Putamen (tissue), 1 donor: ENCODE results near the gene RMI2.
"Not testable (repeated sequence)": the region's sequence is repeated elsewhere in the genome, so short reads cannot be mapped to it uniquely, and the experiment has no call there.

ENCODE experiments used
- DNase-seq: peaks from one replicate; pipeline ENCODE4 v3.0.0-alpha.2; 2016; ENCODE audit warnings: low spot score

RMI2 gene

DNA sequence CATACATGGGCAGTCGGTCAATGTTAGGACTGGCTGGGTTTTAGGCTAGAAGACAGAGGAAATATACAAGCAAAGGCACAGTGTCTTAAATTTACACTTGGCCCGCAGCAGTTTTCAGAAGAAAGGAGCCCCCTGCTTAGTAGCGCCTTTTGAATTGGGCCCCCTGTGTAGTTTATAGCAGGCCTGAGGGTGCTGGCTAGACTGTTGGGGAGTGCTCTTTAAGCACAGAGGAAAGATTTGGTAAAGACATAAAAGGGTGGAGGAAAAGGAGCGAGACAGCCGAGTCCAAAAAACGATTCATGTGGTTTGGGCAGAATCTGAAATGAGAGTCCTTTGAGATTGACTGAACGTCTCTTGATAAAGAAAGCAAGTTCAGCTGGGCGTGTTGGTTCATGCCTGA lies 10.6 kb downstream of the RMI2 start:
- DNase-seq: no peak

DNA sequence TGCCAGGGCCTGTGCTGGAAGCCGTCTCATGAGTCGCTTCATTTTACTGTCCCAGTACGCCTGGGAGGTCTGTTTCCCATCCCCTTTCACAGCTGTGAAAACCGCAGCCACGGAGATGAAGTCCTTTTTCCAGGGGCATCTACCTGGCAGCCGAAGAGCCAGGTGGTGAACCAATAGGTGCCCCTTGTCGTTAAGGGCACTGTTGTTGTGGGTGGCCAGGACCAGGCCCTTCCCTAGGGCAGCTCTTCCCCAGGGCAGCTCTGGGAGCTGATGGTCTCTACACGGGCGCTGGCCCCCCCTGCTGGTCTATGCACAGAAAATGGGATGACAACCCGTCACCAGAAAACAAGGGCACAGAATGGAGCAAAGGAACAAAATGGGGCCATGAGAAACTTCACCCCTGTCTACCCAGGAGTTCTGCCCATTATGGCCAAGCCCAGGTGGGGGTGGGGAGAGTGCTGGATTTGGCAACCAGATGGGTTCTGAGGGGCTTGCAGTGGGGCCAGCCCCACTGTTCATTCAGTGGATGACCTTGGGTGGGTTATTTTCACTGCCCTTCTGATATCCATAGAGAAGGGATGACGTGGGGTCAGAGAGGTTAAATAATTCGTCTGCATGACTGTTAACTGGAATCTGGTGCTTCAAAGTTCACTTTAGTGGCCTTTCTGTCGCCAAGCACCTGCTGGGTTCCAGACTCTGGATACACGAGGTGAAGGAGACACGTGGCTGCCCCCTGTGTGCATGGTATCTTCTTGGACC lies 11.5 kb downstream of the RMI2 start:
- peak; percentile 26 for DNase-seq

DNA sequence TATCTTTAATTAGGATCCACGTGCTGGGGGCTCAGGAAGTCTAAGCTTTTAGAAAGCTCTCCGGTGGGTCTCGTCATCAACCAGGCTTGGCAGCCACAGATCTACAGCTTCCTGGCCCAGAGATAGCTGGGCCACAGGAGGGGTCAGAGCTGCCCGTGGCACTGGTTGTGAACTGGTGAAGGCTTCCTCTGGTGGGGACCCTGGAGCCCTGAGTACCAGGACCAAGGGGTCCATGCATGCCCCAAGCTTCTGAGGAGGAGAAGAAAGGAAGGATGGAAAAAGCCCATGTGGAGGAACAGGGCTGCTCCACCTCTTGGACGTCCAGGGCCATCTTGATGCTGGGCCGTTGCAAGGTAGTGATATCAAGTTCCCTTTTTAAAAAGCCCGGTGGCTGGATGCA lies 13.3 kb downstream of the RMI2 start:
- DNase-seq: no peak

DNA sequence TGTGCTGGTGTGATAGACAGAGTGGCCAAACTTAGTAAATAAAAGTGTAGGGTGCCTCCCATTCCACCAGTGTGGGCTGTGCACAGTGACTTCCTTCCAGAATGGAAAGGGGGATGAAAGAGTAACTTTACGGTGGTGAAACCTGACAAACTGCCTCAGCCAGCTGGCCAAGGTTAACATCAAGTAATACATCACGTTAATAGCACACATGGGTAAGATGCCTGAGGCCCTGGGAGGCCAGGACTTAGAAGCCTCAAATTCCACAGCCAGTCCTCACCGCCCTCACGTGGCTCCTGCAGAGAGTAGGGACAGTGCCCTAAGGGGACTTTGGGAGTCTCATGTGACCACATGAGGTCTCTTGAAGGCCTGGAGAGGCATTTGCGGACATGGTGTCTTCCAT lies 14.1 kb downstream of the RMI2 start:
- DNase-seq: no peak

DNA sequence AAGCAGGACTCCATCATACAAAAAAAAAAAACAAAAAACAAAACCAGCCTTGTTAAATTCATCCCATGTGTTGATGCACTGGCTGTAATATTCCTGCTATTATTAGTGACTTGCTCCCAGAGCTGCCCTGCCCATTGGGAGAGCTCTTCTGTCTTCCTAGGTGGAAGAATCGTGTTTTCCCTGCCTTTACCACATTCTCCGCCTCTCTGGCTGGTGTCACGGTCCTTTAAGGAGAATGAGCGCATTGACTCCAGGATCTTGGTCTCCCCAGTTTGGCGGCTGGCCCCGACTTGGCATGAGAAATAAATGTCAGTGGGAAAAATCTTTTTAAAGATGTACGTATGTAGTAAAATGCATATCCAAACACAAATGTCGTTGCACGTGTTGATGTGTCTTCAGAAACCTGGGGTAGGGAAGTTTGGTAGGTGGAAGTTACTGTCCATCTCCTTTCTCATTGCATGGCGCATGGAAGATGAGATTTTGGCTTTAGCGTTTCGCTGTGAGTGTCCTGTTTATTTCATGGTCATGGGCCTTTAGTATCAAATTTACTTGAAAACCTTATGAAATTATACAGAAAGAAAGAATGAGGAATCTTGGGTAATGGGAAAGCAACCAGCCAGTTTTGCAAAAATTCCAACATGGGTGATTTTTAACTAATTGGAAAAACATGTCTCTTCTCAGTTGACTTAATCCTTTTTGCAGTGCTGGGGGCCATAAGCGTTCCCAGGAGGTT lies 15.5 kb downstream of the RMI2 start:
- no peak for DNase-seq

DNA sequence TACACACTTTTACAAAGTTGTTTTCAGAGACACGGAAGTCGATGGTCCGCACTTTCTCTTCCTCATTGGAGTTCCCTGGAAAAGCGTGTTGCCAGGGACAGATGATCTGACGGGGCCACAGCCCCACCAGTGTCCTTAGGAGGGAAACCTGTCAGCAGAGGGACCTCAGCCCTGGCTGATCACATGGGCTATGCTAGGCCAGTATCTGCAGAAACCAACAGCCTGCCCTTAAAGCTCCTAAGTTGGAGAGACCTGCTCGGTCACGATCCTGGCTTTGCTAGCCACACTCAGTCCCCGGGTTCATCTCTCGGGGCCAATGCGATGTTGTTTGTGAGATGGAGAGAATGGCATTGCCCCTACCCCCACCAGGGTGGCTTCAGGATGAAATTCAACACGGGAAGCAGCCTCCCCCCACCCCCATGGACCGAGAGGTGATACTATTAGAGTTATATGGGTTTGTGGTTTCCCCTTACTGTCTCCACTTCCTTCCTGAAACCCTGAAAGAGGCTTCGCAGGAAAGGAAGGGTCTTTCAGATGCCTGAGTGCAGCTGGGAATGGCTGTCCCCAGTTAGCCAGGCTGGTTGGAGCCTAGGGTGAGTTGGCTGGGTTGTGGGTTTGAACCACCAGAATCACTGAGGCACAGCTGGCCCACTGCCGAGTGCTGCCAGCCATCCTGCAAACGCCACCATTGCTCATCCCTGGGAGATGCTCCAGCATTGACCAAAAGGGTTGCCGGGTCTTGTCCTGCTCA lies 16.6 kb downstream of the RMI2 start:
- no peak for DNase-seq

DNA sequence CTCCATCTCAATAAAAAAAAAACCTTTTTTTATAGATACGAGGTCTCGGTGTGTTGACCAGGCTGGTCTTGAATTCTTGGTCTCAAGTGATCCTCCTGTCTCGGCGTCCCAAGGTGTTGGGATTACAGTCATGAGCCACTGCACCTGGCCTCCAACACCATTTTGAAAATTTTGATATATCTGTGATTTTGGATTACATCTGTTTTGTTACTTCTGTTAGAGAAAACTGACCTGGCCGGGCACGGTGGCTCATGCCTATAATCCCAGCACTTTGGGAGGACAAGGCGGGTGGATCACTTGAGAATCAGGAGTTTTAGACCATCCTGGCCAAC lies 18.6 kb downstream of the RMI2 start:
- no peak for DNase-seq

DNA sequence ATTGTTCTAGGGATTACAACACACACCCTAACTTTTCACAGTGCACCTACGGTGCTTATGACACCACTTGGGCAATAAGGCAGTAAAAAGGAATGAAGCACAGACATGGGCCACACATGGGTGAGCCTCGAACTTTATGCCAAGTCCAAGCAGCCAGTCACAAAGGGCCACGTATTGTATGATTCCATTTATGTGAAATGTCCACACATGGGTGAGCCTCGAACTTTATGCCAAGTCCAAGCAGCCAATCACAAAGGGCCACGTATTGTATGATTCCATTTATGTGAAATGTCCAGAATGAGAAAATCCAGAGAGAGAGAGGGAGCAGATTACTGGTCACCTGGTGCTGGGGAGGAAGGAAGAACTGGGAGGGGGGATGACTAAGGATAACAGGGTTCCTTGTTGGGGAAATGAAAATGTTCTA lies 22.2 kb downstream of the RMI2 start:
- no peak for DNase-seq

DNA sequence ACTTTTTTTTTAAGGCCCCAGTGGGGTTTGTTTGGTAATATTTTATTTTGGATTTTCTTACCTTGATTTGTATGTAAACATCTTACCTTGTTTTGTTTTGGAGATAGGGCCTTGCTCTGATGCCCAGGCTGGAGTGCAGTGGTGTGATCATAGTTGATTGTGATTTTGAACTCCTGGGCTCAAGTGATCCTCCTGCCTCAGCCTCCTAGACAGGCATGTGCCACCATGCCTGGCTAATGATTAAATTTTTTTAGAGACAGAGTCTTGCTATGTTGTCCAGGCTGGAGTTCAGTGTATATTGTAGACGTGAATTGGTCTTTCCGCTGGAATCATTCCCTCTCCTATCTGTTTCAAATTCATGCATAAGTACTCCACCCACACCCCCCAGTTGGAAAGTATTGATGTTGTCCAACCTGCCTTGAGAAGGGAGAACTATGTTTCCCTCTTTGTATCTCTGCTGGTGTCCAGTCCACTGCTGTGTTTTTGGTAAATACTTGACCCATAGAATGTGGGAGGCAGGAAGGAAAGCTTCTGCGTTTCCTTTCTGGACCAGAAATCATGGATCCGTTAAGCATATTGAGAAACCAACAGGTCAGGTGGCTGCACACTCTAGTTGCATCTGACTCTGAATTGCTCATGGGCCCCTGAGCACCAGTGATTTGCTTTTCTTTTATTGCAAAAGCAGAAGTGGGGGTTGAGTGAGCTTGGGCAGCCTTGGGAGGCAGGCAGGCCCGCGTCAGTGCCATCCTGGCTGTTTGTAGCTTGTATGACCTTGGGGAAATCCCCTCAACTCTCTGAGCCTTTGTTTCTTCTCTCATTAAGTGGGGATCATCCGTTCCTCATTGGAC lies 25.0 kb downstream of the RMI2 start:
- no peak for DNase-seq

DNA sequence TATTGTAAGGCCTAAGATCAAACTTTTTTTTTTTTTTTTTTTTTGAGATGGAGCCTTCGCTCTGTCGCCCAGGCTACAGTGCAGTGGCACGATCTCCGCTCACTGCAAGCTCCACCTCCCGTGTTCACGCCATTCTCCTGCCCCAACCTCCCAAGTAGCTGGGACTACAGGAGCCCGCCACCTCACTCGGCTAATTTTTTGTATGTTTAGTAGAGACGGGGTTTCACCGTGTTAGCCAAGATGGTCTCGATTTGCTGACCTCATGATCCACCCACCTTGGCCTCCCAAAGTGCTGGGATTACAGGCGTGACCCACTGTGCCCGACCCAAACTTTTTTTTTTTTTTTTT lies 25.6 kb downstream of the RMI2 start:
- not testable (repeated sequence) for DNase-seq

DNA sequence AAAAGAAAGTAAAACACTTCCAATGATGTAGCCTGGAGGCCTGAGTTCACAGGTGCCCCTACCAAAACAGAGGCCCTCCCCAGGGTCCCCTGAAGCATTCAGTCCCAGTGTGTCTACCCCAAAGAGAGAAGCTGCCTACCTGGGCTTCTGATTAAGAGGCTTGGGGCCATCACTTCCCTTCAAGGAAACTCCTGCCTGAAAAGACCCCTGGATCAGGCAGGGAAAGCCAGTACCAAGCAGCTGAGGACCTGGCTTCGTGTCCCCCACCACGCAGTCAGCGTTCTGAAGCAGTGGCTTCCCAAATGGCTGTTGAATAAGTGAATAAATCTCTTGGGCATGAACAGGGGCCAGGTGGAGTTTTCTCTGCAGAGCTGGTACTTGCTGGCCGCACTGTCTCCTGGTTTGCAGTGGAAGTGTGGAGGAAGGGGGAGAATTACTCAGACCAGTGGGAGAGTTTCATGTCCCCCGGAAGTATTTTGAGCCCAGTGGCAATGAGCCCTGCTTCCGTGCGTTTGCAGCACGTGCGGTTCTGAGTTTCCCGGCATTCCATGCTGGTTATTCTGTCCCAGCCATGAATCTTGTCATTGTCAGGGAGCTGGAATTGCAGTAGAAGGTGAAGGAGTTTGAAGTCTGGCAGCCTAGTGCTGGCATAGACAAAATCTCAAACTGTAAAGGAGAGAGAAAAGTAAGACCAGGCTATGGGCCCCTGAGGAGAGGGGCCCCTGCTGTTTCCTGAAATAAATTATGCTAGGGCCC lies 27.0 kb downstream of the RMI2 start:
- no peak for DNase-seq

DNA sequence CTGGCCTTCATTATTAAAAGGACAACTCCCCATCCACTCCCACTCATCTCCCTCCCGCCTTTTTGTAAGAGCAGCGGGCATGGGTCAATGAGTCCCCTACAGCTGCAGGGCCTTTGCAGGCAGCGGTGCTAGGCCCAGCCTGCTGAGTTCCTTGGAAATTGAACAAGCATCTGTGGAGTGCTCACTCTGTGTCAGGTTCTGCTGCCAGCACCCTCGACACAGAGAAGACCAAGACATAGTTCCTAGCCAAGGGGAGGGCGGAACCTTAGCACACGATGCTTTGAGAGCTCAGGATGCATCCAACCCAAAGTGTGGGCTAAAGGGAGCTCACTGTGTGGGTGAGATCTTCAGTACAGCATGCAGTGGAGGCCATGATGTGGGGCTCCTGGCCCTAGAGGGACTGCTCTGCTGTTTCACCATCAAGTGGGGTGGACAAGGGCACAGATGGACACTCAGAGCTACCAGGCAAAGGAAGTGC lies 27.6 kb downstream of the RMI2 start:
- DNase-seq: no peak

DNA sequence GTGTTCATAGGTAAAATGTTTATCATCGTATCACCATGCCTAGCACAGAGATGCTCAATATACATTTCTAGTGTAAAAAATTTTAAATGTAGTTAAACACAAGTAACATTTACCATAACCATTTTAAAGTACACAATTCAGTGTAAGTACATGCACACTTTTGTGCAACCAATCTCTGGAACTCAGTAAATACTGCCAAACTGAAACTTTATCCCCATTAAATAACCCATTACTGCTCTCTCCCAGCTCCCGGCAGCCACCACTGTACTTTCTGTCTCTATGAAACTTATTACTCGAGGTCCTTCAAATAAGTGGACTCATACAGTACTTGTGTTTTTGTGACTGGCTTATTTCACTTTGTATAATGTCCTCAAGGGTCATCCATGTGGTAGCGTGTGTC lies 29.0 kb downstream of the RMI2 start:
- no peak for DNase-seq

DNA sequence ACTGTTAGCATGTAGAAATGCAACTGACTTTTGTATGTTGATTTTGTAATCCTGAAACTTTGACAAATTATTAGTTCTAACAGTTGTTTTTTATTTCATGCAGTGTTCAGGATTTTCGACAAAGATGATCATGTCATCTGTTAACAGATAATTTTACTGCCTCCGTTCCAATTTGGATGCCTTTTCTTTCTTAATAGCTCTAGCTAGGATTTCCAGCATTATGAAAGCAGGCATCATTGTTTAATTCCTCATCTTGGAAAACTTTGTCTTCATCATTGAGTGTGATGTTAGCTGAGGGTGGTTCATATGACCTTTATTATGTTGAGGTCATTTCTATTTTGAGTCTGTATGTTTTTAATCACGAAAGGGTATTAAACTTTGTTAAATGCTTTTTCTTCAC lies 31.9 kb downstream of the RMI2 start:
- no peak for DNase-seq

DNA sequence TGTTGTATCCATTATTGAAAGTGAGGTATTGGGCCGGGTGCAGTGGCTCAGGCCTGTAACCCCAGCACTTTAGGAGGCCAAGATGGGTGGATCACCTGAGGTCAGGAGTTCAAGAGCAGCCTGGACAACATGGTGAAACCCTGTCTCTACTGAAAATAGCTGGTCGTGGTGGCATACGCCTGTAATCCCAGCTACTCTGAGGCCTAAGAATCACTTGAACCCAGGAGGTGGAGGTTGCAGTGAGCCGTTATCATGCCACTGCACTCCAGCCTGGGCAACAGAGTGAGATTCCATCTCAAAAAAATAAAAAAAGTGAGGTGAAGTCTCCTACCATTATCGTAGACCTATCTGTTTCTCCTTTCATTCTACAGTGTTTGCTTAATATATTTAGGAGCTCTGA lies 33.7 kb downstream of the RMI2 start:
- DNase-seq: not testable (repeated sequence)

DNA sequence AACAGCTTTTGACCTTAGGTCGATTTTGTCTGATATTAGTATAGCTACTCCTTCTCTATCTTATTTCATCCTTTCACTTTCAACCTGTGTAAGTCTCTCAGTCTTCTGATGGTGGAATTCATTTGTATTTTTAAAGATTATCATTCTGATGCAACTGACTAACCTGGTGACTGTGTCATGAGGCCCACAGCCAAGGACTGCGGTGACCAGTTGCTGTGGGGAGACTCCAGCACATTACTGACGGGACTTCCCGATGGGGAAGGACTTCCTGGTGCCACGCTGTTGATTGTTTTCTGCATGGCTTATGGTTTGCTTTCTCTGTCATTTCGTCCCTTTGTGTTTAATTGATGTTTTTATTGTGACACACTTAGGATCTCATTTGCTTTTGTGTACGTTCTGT lies 34.2 kb downstream of the RMI2 start:
- DNase-seq: no peak

DNA sequence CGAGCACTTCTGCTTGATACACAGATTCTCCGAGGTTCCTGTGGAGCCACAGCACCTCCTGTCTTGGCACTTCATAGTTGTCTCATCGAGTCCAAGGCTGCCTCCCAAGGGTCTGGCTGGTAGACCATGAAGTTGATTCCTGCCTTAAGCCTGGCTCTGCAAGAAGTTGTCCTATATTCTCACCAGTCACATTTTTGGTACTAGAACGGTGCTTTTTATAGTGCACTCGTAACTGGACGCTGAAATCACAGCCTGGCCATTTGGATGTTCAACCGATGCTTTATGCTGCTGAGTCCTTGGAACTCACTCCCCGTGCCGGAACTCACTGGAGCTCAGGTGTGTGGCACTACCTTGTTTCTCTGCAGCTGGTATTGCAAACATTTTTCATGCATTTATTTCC lies 35.6 kb downstream of the RMI2 start:
- no peak for DNase-seq

DNA sequence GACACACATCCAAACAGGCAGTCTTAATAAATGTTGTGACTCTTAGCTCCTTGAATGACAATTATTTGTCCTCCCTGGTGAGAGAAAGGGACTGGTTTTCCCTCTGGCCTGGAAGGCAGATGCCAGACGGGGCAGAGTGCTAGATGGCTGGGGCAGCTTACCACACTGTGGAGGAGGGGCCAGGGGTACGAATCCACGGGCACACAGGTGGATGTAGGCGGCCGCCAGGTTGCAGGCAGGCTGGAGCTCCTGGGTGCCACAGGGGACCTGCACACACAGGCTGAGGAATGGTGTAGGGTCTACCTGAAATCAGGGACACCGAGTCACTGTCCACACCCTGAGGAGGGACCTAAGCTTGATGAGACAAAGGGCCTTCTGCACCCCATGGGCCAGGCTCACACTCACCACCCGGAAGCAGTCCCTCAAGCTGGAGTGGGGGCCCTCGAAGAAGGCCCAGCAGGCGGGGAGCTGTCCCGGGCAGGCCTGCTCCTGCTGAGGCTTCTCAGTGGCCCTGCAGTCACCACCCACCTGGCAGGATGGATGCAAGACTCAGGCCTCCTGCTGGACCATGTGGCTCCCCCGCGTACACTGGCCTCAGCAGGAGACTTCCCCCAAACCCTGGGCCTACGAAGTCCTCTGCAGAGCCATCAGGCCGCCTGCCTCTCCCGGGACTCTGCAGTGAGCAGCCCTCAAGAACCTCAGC lies 38.4 kb downstream of the RMI2 start:
- no peak for DNase-seq

DNA sequence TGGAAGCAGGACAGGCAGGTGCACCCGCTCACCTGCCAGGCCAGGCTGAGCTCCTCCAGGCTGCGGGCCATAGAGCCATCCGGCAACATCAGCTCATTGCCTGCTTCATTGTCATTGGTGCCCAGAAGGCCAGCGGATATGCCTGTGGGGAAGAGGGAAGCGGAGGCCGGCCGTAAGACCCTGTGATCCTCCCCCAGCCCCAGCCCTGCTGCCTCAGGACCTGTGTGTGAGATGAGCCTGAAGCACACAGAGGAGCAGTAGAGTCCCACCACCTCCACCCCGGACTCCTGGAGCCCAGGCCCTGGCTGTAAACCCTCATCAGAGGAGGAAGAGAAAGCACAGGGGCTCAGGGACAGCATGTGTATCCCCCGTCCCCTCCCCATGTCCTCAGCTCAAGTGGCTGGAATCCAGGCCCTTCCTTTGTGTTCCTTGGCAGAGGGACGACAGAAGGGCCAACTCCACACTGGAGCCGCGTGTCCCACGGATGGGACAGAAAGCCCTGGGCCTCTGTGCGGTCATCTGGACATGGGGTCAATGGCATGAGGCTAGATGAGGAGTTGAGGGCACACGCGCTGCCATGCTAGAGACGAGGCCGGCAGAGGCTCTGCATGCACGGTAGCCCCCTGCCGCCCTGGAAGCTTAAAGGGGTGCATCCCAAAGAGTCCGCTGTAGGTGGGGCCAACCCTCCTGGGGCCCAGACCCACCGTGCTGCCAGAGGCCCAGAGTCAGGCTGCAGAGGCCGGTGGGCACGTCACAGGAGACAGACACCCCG lies 39.1 kb downstream of the RMI2 start:
- no peak for DNase-seq
